GM20431 (cell line): ENCODE data around the gene C19orf38.

Source experiments
- in situ Hi-C: fragments of 300-500 bp; cut with MseI, MboI; formaldehyde crosslinking; loops from one replicate; pipeline ENCODE4 v1.15.0; 2020; ENCODE audit warnings: low sequenced_read_pairs; ENCODE audit not compliant: unreplicated experiment

C19orf38 gene

GRCh38 chr19:10848230-10848856 lies at the start of gene C19orf38:
C19orf38 (plus strand) TSS chr19:10848415; CDS start chr19:10848509, 94 bp downstream.
- in situ Hi-C loops = no loop called here

GRCh38 chr19:10800488-10800887 lies 47.7 kb upstream of the C19orf38 start:
- in situ Hi-C loops = no loop called here

- in situ Hi-C loops = no loop called here
Observed at GRCh38 chr19:10802479-10802878, 45.7 kb upstream of the C19orf38 start.

GRCh38 chr19:10803252-10803651 lies 45.0 kb upstream of the C19orf38 start:
- in situ Hi-C loops = no loop called here

- in situ Hi-C loops = no loop called here
Observed at GRCh38 chr19:10805065-10805757, 43.0 kb upstream of the C19orf38 start.

- in situ Hi-C loops = no loop called here
Observed at GRCh38 chr19:10805758-10806247, 42.4 kb upstream of the C19orf38 start.

- in situ Hi-C loops = no loop called here
Observed at GRCh38 chr19:10808937-10809649, 39.1 kb upstream of the C19orf38 start.

- in situ Hi-C loops = no loop called here
Observed at GRCh38 chr19:10809651-10810285, 38.4 kb upstream of the C19orf38 start.

- in situ Hi-C loops = no loop called here
Observed at GRCh38 chr19:10811391-10812111, 36.7 kb upstream of the C19orf38 start.

GRCh38 chr19:10812196-10812595 lies 36.0 kb upstream of the C19orf38 start:
- in situ Hi-C loops = no loop called here

GRCh38 chr19:10812902-10813404 lies 35.3 kb upstream of the C19orf38 start:
- in situ Hi-C loops = no loop called here

GRCh38 chr19:10815007-10815536 lies 33.1 kb upstream of the C19orf38 start:
- in situ Hi-C loops = no loop called here

GRCh38 chr19:10815969-10816644 lies 32.1 kb upstream of the C19orf38 start:
- in situ Hi-C loops = no loop called here

- in situ Hi-C loops = no loop called here
Observed at GRCh38 chr19:10816691-10817090, 31.5 kb upstream of the C19orf38 start.

- in situ Hi-C loops = no loop called here
Observed at GRCh38 chr19:10817291-10818038, 30.8 kb upstream of the C19orf38 start.

- in situ Hi-C loops = no loop called here
Observed at GRCh38 chr19:10818301-10819123, 29.7 kb upstream of the C19orf38 start.
